Measurements from ENCODE around the gene CSPG4. TPM values are rescaled to one million over a fixed set of nuclear protein-coding genes. Genes with fewer than 3 reads are reported as not detected.
"Not testable (repeated sequence)": the region's sequence is repeated elsewhere in the genome, so short reads cannot be mapped to it uniquely, and the experiment has no call there.

The CSPG4 gene
- total RNA-seq, 1 donor from 2014 or later, result 5.4 TPM

- Mint-ChIP-seq H3K4me1 (peaks cover 22% of the 10 kb centered on the region), H3K27me3 (ENCODE audit: low read depth) (no peaks in the 10 kb centered on the region), H3K4me3 (no peak overlapping the region), H3K9me3 (no peaks in the 10 kb centered on the region), H3K27ac (ENCODE audit: unreplicated experiment) (no peak overlapping the region), H3K36me3 (ENCODE audit: low read depth) (no peaks in the 10 kb centered on the region)
- DNase-seq (ENCODE audit: low read depth, low spot score), result no peak
- TF ChIP-seq, protein P1, sequence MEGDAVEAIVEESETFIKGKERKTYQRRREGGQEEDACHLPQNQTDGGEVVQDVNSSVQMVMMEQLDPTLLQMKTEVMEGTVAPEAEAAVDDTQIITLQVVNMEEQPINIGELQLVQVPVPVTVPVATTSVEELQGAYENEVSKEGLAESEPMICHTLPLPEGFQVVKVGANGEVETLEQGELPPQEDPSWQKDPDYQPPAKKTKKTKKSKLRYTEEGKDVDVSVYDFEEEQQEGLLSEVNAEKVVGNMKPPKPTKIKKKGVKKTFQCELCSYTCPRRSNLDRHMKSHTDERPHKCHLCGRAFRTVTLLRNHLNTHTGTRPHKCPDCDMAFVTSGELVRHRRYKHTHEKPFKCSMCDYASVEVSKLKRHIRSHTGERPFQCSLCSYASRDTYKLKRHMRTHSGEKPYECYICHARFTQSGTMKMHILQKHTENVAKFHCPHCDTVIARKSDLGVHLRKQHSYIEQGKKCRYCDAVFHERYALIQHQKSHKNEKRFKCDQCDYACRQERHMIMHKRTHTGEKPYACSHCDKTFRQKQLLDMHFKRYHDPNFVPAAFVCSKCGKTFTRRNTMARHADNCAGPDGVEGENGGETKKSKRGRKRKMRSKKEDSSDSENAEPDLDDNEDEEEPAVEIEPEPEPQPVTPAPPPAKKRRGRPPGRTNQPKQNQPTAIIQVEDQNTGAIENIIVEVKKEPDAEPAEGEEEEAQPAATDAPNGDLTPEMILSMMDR (conservative IDR thresholded peaks at IDR 0.05), result peak; percentile 41
Observed at GRCh38 chr15:75720787-75721479, 8.3 kb upstream of the CSPG4 start.

DNA sequence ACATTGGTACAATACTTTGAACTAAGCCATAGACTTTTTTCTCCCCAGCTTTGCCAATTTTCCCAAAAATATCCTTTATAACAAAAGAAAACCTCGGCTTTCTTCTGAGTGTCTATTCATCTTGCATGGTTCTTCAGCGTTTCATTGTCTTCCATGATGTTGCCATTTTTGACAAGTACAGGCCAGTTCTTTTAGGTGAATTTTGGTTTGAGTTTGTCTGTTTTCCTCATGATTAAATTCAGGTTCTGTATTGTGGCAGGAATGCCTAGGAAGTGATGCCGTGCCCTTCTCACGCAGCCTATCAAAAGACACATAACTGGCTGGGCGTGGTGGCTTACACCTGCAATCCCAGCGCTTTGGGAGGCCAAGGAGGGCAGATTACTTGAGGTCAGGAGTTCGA, 7.6 kb upstream of the CSPG4 start:
- Mint-ChIP-seq H3K4me1 (peaks cover 25% of the 10 kb centered on the region), H3K36me3 (ENCODE audit: low read depth) (no peaks in the 10 kb centered on the region), H3K4me3 (no peak overlapping the region), H3K9me3 (no peaks in the 10 kb centered on the region), H3K27ac (ENCODE audit: unreplicated experiment) (no peak overlapping the region), H3K27me3 (ENCODE audit: low read depth) (no peaks in the 10 kb centered on the region)
- no peak for DNase-seq (ENCODE audit: low read depth, low spot score)
- TF ChIP-seq, protein P1 (conservative IDR thresholded peaks at IDR 0.05), result no peak

DNA sequence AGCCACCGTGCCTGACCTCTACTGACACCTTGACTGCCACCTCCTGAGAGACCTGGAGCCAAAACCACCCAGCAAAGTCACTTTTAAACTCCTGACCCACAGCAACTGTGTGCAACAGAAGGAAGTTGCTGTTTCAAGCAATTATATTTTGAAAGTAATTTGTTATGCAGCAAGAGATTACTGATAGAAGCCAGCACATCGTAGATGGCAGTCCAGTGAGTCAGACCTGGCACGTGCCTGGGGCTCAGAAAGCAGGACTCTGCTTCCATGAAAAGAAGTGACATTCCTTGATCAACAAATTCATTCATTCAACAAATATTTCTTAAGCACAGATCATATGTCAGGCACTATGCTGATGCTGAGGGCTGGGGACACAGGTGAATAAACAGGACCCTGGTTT, 5.7 kb upstream of the CSPG4 start:
- Mint-ChIP-seq H3K36me3 (ENCODE audit: low read depth) (no peaks in the 10 kb centered on the region), H3K27ac (ENCODE audit: unreplicated experiment) (no peak overlapping the region), H3K4me1 (peaks cover 17% of the 10 kb centered on the region), H3K27me3 (ENCODE audit: low read depth) (no peaks in the 10 kb centered on the region), H3K9me3 (no peaks in the 10 kb centered on the region), H3K4me3 (no peak overlapping the region)
- TF ChIP-seq, protein P1 (conservative IDR thresholded peaks at IDR 0.05), result no peak
- no peak for DNase-seq (ENCODE audit: low read depth, low spot score)

DNA sequence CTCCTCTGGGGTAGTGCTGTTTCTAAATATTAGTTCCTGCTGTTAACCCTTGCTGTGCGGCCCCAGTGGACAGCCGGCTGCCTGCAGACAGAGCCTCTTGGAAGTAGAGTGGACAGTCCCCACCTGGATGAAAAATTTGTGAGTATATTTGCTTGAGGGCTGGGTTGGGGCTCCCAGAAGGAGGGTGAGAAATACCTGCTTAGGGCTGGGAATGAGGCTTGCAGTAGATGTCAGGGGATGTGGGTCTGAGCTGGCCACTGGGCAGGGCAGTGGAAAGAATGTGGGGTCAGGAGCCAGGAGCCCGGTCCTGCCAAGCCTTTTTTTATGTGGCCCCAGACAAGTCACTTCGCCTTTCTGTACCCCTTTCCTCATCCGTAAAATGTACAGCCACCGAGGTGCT, 4.4 kb upstream of the CSPG4 start:
- H3K9me3 Mint-ChIP-seq; DNase-seq (ENCODE audit: low read depth, low spot score); H3K4me3 Mint-ChIP-seq; H3K27me3 Mint-ChIP-seq (ENCODE audit: low read depth); H3K36me3 Mint-ChIP-seq (ENCODE audit: low read depth); H3K27ac Mint-ChIP-seq (ENCODE audit: unreplicated experiment): not testable (repeated sequence)
- H3K4me1 Mint-ChIP-seq, result peaks cover 19% of the 10 kb centered on the region

GRCh38 chr15:75716249-75716950, 3.8 kb upstream of the CSPG4 start:
- not testable (repeated sequence) for DNase-seq (ENCODE audit: low read depth, low spot score); H3K9me3 Mint-ChIP-seq; H3K27me3 Mint-ChIP-seq (ENCODE audit: low read depth); H3K4me3 Mint-ChIP-seq; H3K27ac Mint-ChIP-seq (ENCODE audit: unreplicated experiment); H3K36me3 Mint-ChIP-seq (ENCODE audit: low read depth)
- peaks cover 22% of the 10 kb centered on the region for H3K4me1 Mint-ChIP-seq

GRCh38 chr15:75715312-75715832, 2.7 kb upstream of the CSPG4 start:
- H3K27ac Mint-ChIP-seq (ENCODE audit: unreplicated experiment); H3K9me3 Mint-ChIP-seq; H3K36me3 Mint-ChIP-seq (ENCODE audit: low read depth); DNase-seq (ENCODE audit: low read depth, low spot score); H3K27me3 Mint-ChIP-seq (ENCODE audit: low read depth); H3K4me3 Mint-ChIP-seq: not testable (repeated sequence)
- H3K4me1 Mint-ChIP-seq, result peaks cover 16% of the 10 kb centered on the region

DNA sequence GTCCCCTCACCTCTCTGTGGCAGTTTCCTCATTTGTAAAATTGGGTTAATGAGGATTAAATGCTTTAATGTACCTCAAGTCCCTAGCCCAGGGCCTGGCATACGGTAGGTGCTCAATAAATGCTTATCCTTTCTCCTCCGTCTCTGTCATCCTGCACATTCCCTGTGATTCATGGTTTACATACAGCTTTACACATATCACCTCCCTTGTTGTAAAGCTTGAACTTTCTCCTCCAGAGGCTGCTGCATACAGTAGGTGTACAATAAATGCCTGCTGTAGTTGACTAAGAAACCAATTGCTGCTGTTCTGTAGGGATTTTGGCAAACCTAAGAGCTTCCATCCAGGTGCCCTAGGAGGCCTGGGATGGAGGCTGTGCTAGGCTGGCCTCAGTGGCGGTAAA, 1.5 kb upstream of the CSPG4 start:
- Mint-ChIP-seq H3K27ac (ENCODE audit: unreplicated experiment) (no peak overlapping the region), H3K27me3 (ENCODE audit: low read depth) (peaks cover 3% of the 10 kb centered on the region), H3K4me3 (no peak overlapping the region)

More for the DNA sequence above, 1.5 kb upstream of the CSPG4 start:
- Mint-ChIP-seq H3K4me1 (peaks cover 16% of the 10 kb centered on the region), H3K36me3 (ENCODE audit: low read depth) (no peaks in the 10 kb centered on the region), H3K9me3 (no peaks in the 10 kb centered on the region)
- DNase-seq (ENCODE audit: low read depth, low spot score), result no peak
- TF ChIP-seq, protein P1 (conservative IDR thresholded peaks at IDR 0.05), result no peak

Data from neural crest cell (in vitro differentiated cells).